Measurements from ENCODE around the gene KIF3A. TPM values are rescaled to one million over a fixed set of nuclear protein-coding genes. Genes with fewer than 3 reads are reported as not detected.

KIF3A gene
- total and polyA plus RNA-seq, 2 of the 8 experiments (the other 6 are each of a cell fraction or from before 2014, with no cell fraction given) = 3.1 to 13.1 TPM

- H3K27me3 ChIP-seq (replicated peaks in 1 of 4; ENCODE audit: control insufficient read depth in 3 of 4, extremely low read depth in 1 of 4, insufficient read depth in 3 of 4, low read length in 3 of 4) = peaks cover 23 to 45% (median 36%) of the 10 kb centered on the region in 4 experiments
- H3K56ac ChIP-seq (replicated peaks; ENCODE audit: insufficient read length, low read depth, low read length) = no peak overlapping the region
- H3K79me2 ChIP-seq (ENCODE audit: control insufficient read depth in 1 of 2, insufficient read depth in 2 of 2, low read length in 2 of 2) = no peaks in the 10 kb centered on the region
- H2BK120ac ChIP-seq (replicated peaks; ENCODE audit: low read depth, low read length) = no peak overlapping the region
- H4K8ac ChIP-seq (ENCODE audit: extremely low read depth, insufficient read depth, low read length) = no peak overlapping the region
- H2BK12ac ChIP-seq (ENCODE audit: low read depth, low read length) = no peak overlapping the region
- no peak overlapping the region for H3K9ac ChIP-seq (replicated peaks in 1 of 4; ENCODE audit: extremely low read depth in 1 of 4, low read depth in 3 of 4, low read length in 3 of 4)
- no peak overlapping the region for H4K5ac ChIP-seq (ENCODE audit: insufficient read length, low read depth, low read length)
- H3K23me2 ChIP-seq (ENCODE audit: low read depth, low read length) = peaks cover 7% of the 10 kb centered on the region; the same call in 1 of the 2 replicates
- H3K4me3 ChIP-seq (ENCODE audit: extremely low read depth in 1 of 4, insufficient read depth in 2 of 4, low read depth in 3 of 4, low read length in 4 of 4) = peak overlapping the region; percentile 35 to 65 (median 46); a peak in 5 of 8 replicates
- H3K18ac ChIP-seq (ENCODE audit: extremely low read depth, low read length) = no peak overlapping the region
- CTCF ChIA-PET (ENCODE audit: partially characterized antibody) = interaction anchor here (0.6 to 18.2 kb wide), 19 partner anchors 9 to 418 kb away, joined by 3 to 322 read pairs (median 4); partner anchors contain the start of genes KIF3A and SHROOM1
- no peak overlapping the region for H2AK5ac ChIP-seq (ENCODE audit: low read depth, low read length)
- no peak overlapping the region for H3K14ac ChIP-seq (ENCODE audit: insufficient read length)
- peaks cover 0 to 7% (median 0%) of the 10 kb centered on the region in 4 experiments; a peak in 1 of 8 replicates for H3K36me3 ChIP-seq (ENCODE audit: control insufficient read depth in 2 of 4, insufficient read depth in 4 of 4, low read length in 3 of 4)
- H4K20me1 ChIP-seq (replicated peaks in 1 of 2; ENCODE audit: control insufficient read depth in 1 of 2, insufficient read depth in 2 of 2, low read length in 2 of 2) = no peaks in the 10 kb centered on the region
- 37% methylated on average over 3 of the region's 3 CpGs; no CpG with 5 or more reads in 1 of the 2 experiments for WGBS, 2 experiments (ENCODE audit: extremely low coverage in 1 of 2, insufficient coverage in 1 of 2, insufficient read length in 1 of 2, insufficient replicate concordance in 2 of 2, low coverage in 1 of 2, low lambda C conversion rate in 2 of 2, missing lambda C conversion rate in 1 of 2)
- no peaks in the 10 kb centered on the region for H3K79me1 ChIP-seq (ENCODE audit: low read depth, low read length)
- H3K27ac ChIP-seq (ENCODE audit: low read depth, low read length) = no peak overlapping the region
- no peak overlapping the region for H3K23ac ChIP-seq (ENCODE audit: insufficient read length)
- no peaks in the 10 kb centered on the region for H3K9me3 ChIP-seq (ENCODE audit: insufficient read depth in 2 of 2, low read depth in 1 of 2, low read length in 1 of 2)
- H2AFZ ChIP-seq (ENCODE audit: low read length) = no peak overlapping the region
- H3K4me1 ChIP-seq (replicated peaks in 1 of 4; ENCODE audit: control insufficient read depth in 3 of 4, insufficient read depth in 4 of 4, low read length in 3 of 4) = peaks cover 0 to 4% (median 0%) of the 10 kb centered on the region in 4 experiments; a peak in 2 of 7 replicates
- H2BK5ac ChIP-seq (ENCODE audit: low read depth, low read length) = no peak overlapping the region
- 0 out of 2 replicates have a peak overlapping the region, but pooled peaks have one; percentile 72 for H2BK15ac ChIP-seq (ENCODE audit: low read length)
- no peak overlapping the region for H4K91ac ChIP-seq (replicated peaks; ENCODE audit: insufficient read length, low read length)
- DNase-seq (ENCODE audit: low read depth in 1 of 2, low spot score in 2 of 2) (no peak), FAIRE-seq (no peak)
- H3K4ac ChIP-seq (replicated peaks; ENCODE audit: insufficient read length, low read depth, low read length) = no peak overlapping the region
- H3K4me2 ChIP-seq (ENCODE audit: insufficient read depth in 1 of 2, low read depth in 2 of 2, low read length in 2 of 2) = peak overlapping the region; percentile 75 to 80; a peak in 2 of 4 replicates
- no peak overlapping the region for H2BK20ac ChIP-seq (ENCODE audit: low read length)
- no peak for TF ChIP-seq HDAC2 (IDR thresholded peaks at IDR 0.05; ENCODE audit: borderline replicate concordance in 1 of 2, low read depth in 2 of 2, low read length in 2 of 2)
- TF ChIP-seq, protein P1, sequence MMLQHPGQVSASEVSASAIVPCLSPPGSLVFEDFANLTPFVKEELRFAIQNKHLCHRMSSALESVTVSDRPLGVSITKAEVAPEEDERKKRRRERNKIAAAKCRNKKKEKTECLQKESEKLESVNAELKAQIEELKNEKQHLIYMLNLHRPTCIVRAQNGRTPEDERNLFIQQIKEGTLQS (IDR thresholded peaks at IDR 0.05; ENCODE audit: insufficient read depth, low read depth, low read length) = no peak
- no peak for TF ChIP-seq EP300 (IDR thresholded peaks at IDR 0.05; ENCODE audit: borderline replicate concordance in 1 of 2, low read depth in 2 of 2, low read length in 2 of 2)
- TF ChIP-seq SAP30 (IDR thresholded peaks at IDR 0.05; ENCODE audit: insufficient read depth, insufficient replicate concordance, low read length) = no peak
- no peak for TF ChIP-seq RNF2 (IDR thresholded peaks at IDR 0.05; ENCODE audit: borderline replicate concordance, low read depth, low read length, missing control alignments, poor library complexity, severe bottlenecking)
- no peak for TF ChIP-seq CHD2 (IDR thresholded peaks at IDR 0.05; ENCODE audit: low read length)
- no peak for TF ChIP-seq CTCF (IDR thresholded peaks at IDR 0.05; ENCODE audit: control extremely low read depth in 1 of 3, insufficient read depth in 1 of 3, low read depth in 1 of 3, low read length in 3 of 3)
- TF ChIP-seq SRF (IDR thresholded peaks at IDR 0.05; ENCODE audit: low read depth, low read length) = no peak
- POLR2A ChIA-PET (ENCODE audit: partially characterized antibody) = interaction anchor here (0.7 to 1.5 kb wide), 2 partner anchors 9 to 67 kb away, joined by 3 to 9 read pairs; partner anchors contain the start of gene KIF3A
Observed at GRCh38 chr5:132746592-132746953, 9.2 kb upstream of the KIF3A start.
